Upper lobe of left lung (tissue), 6 donors: ENCODE data around the gene COX7B2. TPM values are rescaled to one million over a fixed set of nuclear protein-coding genes. Genes with fewer than 3 reads are reported as not detected.

Experiments
- ATAC-seq, 2 donors: fragments of 200-7000 bp; cut with Tn5 transposase; one replicate each; pipeline ENCODE4 v1.9.1; 2022; ENCODE audit warnings: mild to moderate bottlenecking in 2 of 2, moderate library complexity in 2 of 2; ENCODE audit not compliant: low FRiP score in 2 of 2
- DNase-seq, 2 donors: peaks; one replicate each; pipeline ENCODE4 v3.0.0-alpha.2; 2019 to 2020
- H3K27ac ChIP-seq, 4 donors: fragments of 200-600 bp; sonication (generic); one replicate each; pipeline ENCODE4 v1.5.1; 2016 to 2019
- H3K27me3 ChIP-seq, 4 donors: fragments of 200-600 bp; sonication (generic); one replicate each; pipeline ENCODE4 v1.5.1; 2017 to 2019
- H3K36me3 ChIP-seq, 4 donors: fragments of 200-600 bp; sonication (generic); one replicate each; pipeline ENCODE4 v1.5.1; 2016 to 2019
- H3K4me1 ChIP-seq, 4 donors: fragments of 200-600 bp; sonication (generic); one replicate each; pipeline ENCODE4 v1.5.1; 2018 to 2019
- H3K4me3 ChIP-seq, 4 donors: fragments of 200-600 bp; sonication (generic); one replicate each; pipeline ENCODE4 v1.5.1; 2017 to 2019; ENCODE audit warnings: mild to moderate bottlenecking in 2 of 4, moderate library complexity in 1 of 4
- H3K9me3 ChIP-seq, 4 donors: fragments of 200-600 bp; sonication (generic); one replicate each; pipeline ENCODE4 v1.5.1; 2018 to 2019
- CTCF ChIP-seq, 6 experiments: fragments of 450-650 bp in 4 of 6; fragments of 200-600 bp in 2 of 6; sonication (generic) in 2 of 6; IDR thresholded peaks; one replicate each; pipeline ENCODE4 v1.5.1; 2016 to 2019; ENCODE audit warnings: antibody characterized with exemption in 6 of 6
- EP300 ChIP-seq, 4 donors: sonication (generic); formaldehyde crosslinking; IDR thresholded peaks; one replicate each; pipeline ENCODE4 v1.5.1; 2017; ENCODE audit warnings: antibody characterized with exemption in 4 of 4, control low read depth in 2 of 4
- POLR2A ChIP-seq, 4 donors: fragments of 450-650 bp; IDR thresholded peaks; one replicate each; pipeline ENCODE4 v1.5.1; 2016 to 2017; ENCODE audit warnings: antibody characterized with exemption in 4 of 4, mild to moderate bottlenecking in 2 of 4
- POLR2AphosphoS5 ChIP-seq, 2 donors: sonication (generic); formaldehyde crosslinking; IDR thresholded peaks; one replicate each; pipeline ENCODE4 v1.5.1; 2017; ENCODE audit warnings: antibody characterized with exemption in 2 of 2
- WGBS, 2 donors: methylation state at CpG; one replicate each; pipeline ENCODE4 v1.1.5; 2017 to 2018; 5-methylcytosine and 5-hydroxymethylcytosine counted together
- total RNA-seq, 6 donors: library from RNA; depleted of rRNA in 4 of 6; stranded (reverse); fragments of >200 nt in 4 of 6; gene quantifications; one replicate each; pipeline versions ENCODE4 v1.1.0 to v1.2.1, GENCODE V29; 2016 to 2021
- donor health status: DM: no; HTN: no; CAD: no; lungs with moderate emphysema.
- donor health status: DM: no; HTN: yes; CAD: no; lungs with severe emphysema.

Gene COX7B2
- total RNA-seq, 6 donors from 2014 or later: not detected

GRCh38 chr4:46924789-46925529 lies 15.9 kb upstream of the COX7B2 start:
- Histone ChIP-seq H3K27me3 (no peaks in the 10 kb centered on the region), H3K27ac (no peak overlapping the region), H3K9me3 (no peaks in the 10 kb centered on the region), H3K4me1 (no peaks in the 10 kb centered on the region), H3K36me3 (no peaks in the 10 kb centered on the region), H3K4me3 (no peak overlapping the region)
- DNase-seq: no peak
- ATAC-seq: no peak
- TF ChIP-seq CTCF (IDR thresholded peaks at IDR 0.05): no peak
- TF ChIP-seq POLR2A (IDR thresholded peaks at IDR 0.05): no peak
- TF ChIP-seq EP300 (IDR thresholded peaks at IDR 0.05): no peak
- no peak for TF ChIP-seq POLR2AphosphoS5 (IDR thresholded peaks at IDR 0.05)

- Histone ChIP-seq H3K4me3 (no peak overlapping the region), H3K36me3 (no peaks in the 10 kb centered on the region), H3K27me3 (no peaks in the 10 kb centered on the region), H3K4me1 (no peaks in the 10 kb centered on the region), H3K27ac (no peak overlapping the region), H3K9me3 (no peaks in the 10 kb centered on the region)
- WGBS, 2 donors: 66 to 72% methylated on average over 3 of the region's 3 CpGs
- no peak for ATAC-seq
- TF ChIP-seq EP300 (IDR thresholded peaks at IDR 0.05) (no peak), CTCF (IDR thresholded peaks at IDR 0.05) (no peak), POLR2A (IDR thresholded peaks at IDR 0.05) (no peak), POLR2AphosphoS5 (IDR thresholded peaks at IDR 0.05) (no peak)
- no peak for DNase-seq
Measured at GRCh38 chr4:46922205-46922604, 13.2 kb upstream of the COX7B2 start.

GRCh38 chr4:46908148-46908547 lies 897 bp downstream of the COX7B2 start:
- H3K27me3 ChIP-seq: no peaks in the 10 kb centered on the region
- ATAC-seq: no peak
- 80 to 82% methylated on average over 4 of the region's 4 CpGs for WGBS, 2 donors
- no peaks in the 10 kb centered on the region for H3K4me1 ChIP-seq
- no peaks in the 10 kb centered on the region for H3K9me3 ChIP-seq
- no peak overlapping the region for H3K27ac ChIP-seq
- TF ChIP-seq POLR2AphosphoS5 (IDR thresholded peaks at IDR 0.05) (no peak), CTCF (IDR thresholded peaks at IDR 0.05) (no peak), POLR2A (IDR thresholded peaks at IDR 0.05) (no peak), EP300 (IDR thresholded peaks at IDR 0.05) (no peak)
- no peak for DNase-seq
- H3K36me3 ChIP-seq: no peaks in the 10 kb centered on the region
- no peak overlapping the region for H3K4me3 ChIP-seq

GRCh38 chr4:46900082-46900481 lies 9.0 kb downstream of the COX7B2 start:
- H3K27ac ChIP-seq: no peak overlapping the region
- no peak for TF ChIP-seq CTCF (IDR thresholded peaks at IDR 0.05)
- TF ChIP-seq POLR2A (IDR thresholded peaks at IDR 0.05): no peak
- TF ChIP-seq POLR2AphosphoS5 (IDR thresholded peaks at IDR 0.05): no peak
- TF ChIP-seq EP300 (IDR thresholded peaks at IDR 0.05): no peak
- H3K27me3 ChIP-seq: no peaks in the 10 kb centered on the region
- no peak for ATAC-seq
- no peak overlapping the region for H3K4me3 ChIP-seq
- WGBS, 2 donors: 70 to 75% methylated on average over 1 of the region's 1 CpG
- no peaks in the 10 kb centered on the region for H3K4me1 ChIP-seq
- H3K36me3 ChIP-seq: no peaks in the 10 kb centered on the region
- H3K9me3 ChIP-seq: no peaks in the 10 kb centered on the region
- no peak for DNase-seq

GRCh38 chr4:46894826-46895225 lies 14.2 kb downstream of the COX7B2 start:
- DNase-seq (no peak), ATAC-seq (no peak)
- H3K4me1 ChIP-seq: no peaks in the 10 kb centered on the region
- H3K36me3 ChIP-seq: no peaks in the 10 kb centered on the region
- no peaks in the 10 kb centered on the region for H3K9me3 ChIP-seq
- H3K27me3 ChIP-seq: no peaks in the 10 kb centered on the region
- 20 to 28% methylated on average over 5 of the region's 5 CpGs for WGBS, 2 donors
- TF ChIP-seq POLR2A (IDR thresholded peaks at IDR 0.05) (no peak), CTCF (IDR thresholded peaks at IDR 0.05) (no peak), EP300 (IDR thresholded peaks at IDR 0.05) (no peak), POLR2AphosphoS5 (IDR thresholded peaks at IDR 0.05) (no peak)
- no peak overlapping the region for H3K4me3 ChIP-seq
- no peak overlapping the region for H3K27ac ChIP-seq
